Cardiac muscle cell (in vitro differentiated cells and primary cell): ENCODE results near the gene TRABD2B. TPM values are rescaled to one million over a fixed set of nuclear protein-coding genes. Genes with fewer than 3 reads are reported as not detected.

Experiments used
- DNase-seq, 2 donors: peaks; one replicate each; pipeline versions ENCODE4 v3.0.0 to v3.0.0-alpha.2; 2010 to 2017; ENCODE audit warnings: low read depth in 1 of 2, low spot score in 1 of 2
- H3K27ac ChIP-seq: fragments of 200-600 bp; sonication (generic); 2 replicates; pipeline ENCODE4 v1.5.1; 2016
- H3K27me3 ChIP-seq: fragments of 200-600 bp; sonication (generic); 2 replicates; pipeline ENCODE4 v1.6.0; 2016; ENCODE audit warnings: control low read depth
- H3K36me3 ChIP-seq: fragments of 200-600 bp; sonication (generic); 2 replicates; pipeline ENCODE4 v1.5.1; 2016; ENCODE audit warnings: control low read depth
- H3K4me1 ChIP-seq: fragments of 200-600 bp; sonication (generic); 2 replicates; pipeline ENCODE4 v1.8.1; 2017; ENCODE audit warnings: low read depth, mild to moderate bottlenecking, mixed run types
- H3K4me3 ChIP-seq: fragments of 200-600 bp; sonication (generic); 2 replicates; pipeline ENCODE4 v1.5.1; 2016; ENCODE audit warnings: mild to moderate bottlenecking
- H3K9me3 ChIP-seq: fragments of 200-600 bp; sonication (generic); 2 replicates; pipeline ENCODE4 v1.5.1; 2017; ENCODE audit warnings: low read depth, mild to moderate bottlenecking, control low read depth
- polyA plus RNA-seq: library from polyadenylated mRNA; unstranded; fragments of >200 nt; fragmentation: Nextera tagmentation; extraction: Ambion mirVana; gene quantifications from 2 replicates; pipeline ENCODE4 v1.2.1, GENCODE V29; 2016
- total RNA-seq: library from RNA; depleted of rRNA; stranded (reverse); fragments of >200 nt; gene quantifications from 2 replicates; pipeline ENCODE4 v1.2.3, GENCODE V29; 2016
- TF ChIP-seq, protein P1 (sequence below): IDR thresholded peaks from 2 replicates; pipeline ENCODE4 v1.5.1; 2012; ENCODE audit warnings: low read depth, mild to moderate bottlenecking, low read length

The TRABD2B gene
- total and polyA plus RNA-seq, 2 experiments from 2014 or later, result 0.60 to 0.82 TPM

GRCh38 chr1:47991187-47991586 is 6.0 kb downstream of the TRABD2B start:
- Histone ChIP-seq H3K27me3 (peaks cover 44% of the 10 kb centered on the region), H3K4me1 (peaks cover 13% of the 10 kb centered on the region), H3K36me3 (no peaks in the 10 kb centered on the region), H3K27ac (no peak overlapping the region), H3K9me3 (no peaks in the 10 kb centered on the region), H3K4me3 (no peak overlapping the region)
- DNase-seq, result peak in 1 of 2 donors; percentile 17
- TF ChIP-seq, protein P1, sequence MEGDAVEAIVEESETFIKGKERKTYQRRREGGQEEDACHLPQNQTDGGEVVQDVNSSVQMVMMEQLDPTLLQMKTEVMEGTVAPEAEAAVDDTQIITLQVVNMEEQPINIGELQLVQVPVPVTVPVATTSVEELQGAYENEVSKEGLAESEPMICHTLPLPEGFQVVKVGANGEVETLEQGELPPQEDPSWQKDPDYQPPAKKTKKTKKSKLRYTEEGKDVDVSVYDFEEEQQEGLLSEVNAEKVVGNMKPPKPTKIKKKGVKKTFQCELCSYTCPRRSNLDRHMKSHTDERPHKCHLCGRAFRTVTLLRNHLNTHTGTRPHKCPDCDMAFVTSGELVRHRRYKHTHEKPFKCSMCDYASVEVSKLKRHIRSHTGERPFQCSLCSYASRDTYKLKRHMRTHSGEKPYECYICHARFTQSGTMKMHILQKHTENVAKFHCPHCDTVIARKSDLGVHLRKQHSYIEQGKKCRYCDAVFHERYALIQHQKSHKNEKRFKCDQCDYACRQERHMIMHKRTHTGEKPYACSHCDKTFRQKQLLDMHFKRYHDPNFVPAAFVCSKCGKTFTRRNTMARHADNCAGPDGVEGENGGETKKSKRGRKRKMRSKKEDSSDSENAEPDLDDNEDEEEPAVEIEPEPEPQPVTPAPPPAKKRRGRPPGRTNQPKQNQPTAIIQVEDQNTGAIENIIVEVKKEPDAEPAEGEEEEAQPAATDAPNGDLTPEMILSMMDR, result no peak

DNA sequence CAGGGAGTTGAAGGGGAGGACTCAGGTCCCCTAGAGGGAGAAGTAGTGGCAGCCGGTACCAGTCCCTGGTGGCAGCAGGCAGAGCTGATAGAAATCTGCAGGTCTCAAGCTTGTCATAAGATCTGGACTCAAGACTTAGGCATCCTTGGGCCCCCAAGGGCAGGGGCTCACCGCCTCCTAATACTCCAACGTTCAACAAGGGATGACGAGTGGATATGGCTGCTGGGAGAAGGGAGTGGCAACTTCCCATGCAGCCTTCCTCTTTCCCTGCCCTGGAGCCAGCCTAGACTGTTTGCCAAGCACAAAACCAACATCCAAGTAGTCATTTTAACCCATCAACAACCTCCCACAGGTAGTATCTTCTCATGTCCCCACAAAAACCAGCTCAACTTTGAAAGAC is 6.9 kb downstream of the TRABD2B start:
- peaks cover 38% of the 10 kb centered on the region for H3K27me3 ChIP-seq
- TF ChIP-seq, protein P1, result no peak
- no peaks in the 10 kb centered on the region for H3K36me3 ChIP-seq
- no peaks in the 10 kb centered on the region for H3K9me3 ChIP-seq
- peaks cover 14% of the 10 kb centered on the region for H3K4me1 ChIP-seq
- DNase-seq, result no peak
- no peak overlapping the region for H3K27ac ChIP-seq
- H3K4me3 ChIP-seq, result no peak overlapping the region

DNA sequence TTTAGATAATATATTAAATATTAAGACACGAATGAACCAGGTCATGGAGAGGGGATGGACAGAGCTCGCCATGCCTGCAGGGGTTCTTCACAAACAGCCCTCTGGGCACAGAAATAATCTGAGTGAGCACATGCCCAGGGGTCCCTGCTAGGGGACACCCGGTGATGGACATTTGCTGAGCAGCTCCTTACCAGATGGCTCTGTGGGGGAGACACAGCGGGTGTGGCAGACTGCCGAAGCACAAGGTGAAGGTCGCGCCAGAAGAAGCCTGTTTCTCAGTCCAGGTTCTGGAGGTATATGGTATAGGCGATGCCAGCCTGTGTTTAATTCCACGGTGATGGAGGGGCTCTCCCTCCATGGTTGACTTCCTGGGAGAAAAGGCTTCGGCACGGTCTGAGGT is 9.6 kb downstream of the TRABD2B start:
- H3K4me1 ChIP-seq, result peaks cover 17% of the 10 kb centered on the region
- H3K9me3 ChIP-seq, result no peaks in the 10 kb centered on the region
- H3K36me3 ChIP-seq, result no peaks in the 10 kb centered on the region
- H3K27me3 ChIP-seq, result peaks cover 32% of the 10 kb centered on the region
- H3K27ac ChIP-seq, result no peak overlapping the region
- TF ChIP-seq, protein P1, result no peak
- DNase-seq, result no peak
- H3K4me3 ChIP-seq, result no peak overlapping the region

DNA sequence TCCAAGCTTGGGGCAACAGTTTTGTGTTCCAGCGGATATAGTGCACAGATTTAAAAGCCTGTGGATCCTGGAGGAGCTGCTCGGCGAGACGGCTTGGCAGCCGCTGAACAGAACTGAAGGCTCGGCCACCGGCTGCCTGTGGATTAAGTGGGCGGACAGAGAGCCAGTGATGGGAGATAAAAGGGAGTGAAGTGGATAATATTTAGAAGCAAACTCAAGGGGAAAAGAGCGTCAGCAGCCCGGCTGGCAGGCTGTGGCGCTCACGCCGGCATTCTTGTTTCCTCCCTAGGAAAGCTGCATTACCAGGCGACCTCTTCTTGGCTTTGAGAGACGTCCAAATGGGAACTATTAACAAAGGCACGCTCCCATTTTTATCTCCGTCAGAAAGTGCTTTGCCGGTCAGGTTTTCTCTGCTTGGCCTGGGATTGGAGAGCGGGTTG is 10.4 kb downstream of the TRABD2B start:
- no peaks in the 10 kb centered on the region for H3K36me3 ChIP-seq
- peaks cover 17% of the 10 kb centered on the region for H3K4me1 ChIP-seq
- no peaks in the 10 kb centered on the region for H3K9me3 ChIP-seq
- peaks cover 28% of the 10 kb centered on the region for H3K27me3 ChIP-seq
- TF ChIP-seq, protein P1, result no peak
- H3K4me3 ChIP-seq, result no peak overlapping the region
- no peak overlapping the region for H3K27ac ChIP-seq
- peak; percentile 68 to 83 for DNase-seq

DNA sequence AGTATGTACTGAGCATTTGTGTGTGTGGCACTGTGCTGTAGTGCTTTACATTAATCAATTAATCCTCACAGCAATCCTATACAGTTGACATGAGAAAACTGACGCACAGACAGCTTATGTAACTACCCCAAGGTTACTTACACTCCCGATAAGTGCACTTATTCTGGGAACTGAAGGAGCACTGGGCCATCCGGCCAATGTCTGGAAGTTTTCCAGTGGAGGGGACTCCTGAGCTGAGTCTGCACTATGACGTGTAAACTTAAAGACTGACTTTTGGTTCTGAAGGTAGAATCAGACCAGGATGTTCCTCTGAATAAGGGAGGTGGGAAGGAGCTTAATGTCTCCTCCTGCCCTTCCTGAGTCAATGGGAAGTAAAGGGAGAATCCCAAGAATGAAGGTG is 12.2 kb downstream of the TRABD2B start:
- no peak for DNase-seq
- TF ChIP-seq, protein P1, result no peak
- peaks cover 17% of the 10 kb centered on the region for H3K4me1 ChIP-seq
- H3K36me3 ChIP-seq, result no peaks in the 10 kb centered on the region
- no peak overlapping the region for H3K27ac ChIP-seq
- H3K27me3 ChIP-seq, result peaks cover 25% of the 10 kb centered on the region
- no peaks in the 10 kb centered on the region for H3K9me3 ChIP-seq
- no peak overlapping the region for H3K4me3 ChIP-seq
